MM.1S (cell line): Measurements from ENCODE around the gene ATP13A3.
"Not testable (repeated sequence)": the region's sequence is repeated elsewhere in the genome, so short reads cannot be mapped to it uniquely, and the experiment has no call there.

ENCODE experiments used
- DNase-seq: peaks from one replicate; pipeline ENCODE4 v3.0.0-alpha.2; 2015
- H2AFZ ChIP-seq: fragments of 300-600 bp; sonication (generic); 2 replicates; pipeline ENCODE4 v1.6.0; 2016; ENCODE audit warnings: antibody characterized with exemption, low read length
- H3F3A ChIP-seq: fragments of 300-600 bp; sonication (generic); 2 replicates; pipeline ENCODE4 v1.6.1; 2016; ENCODE audit warnings: mild to moderate bottlenecking, antibody characterized with exemption, low read length, moderate library complexity, mixed read lengths; ENCODE audit not compliant: insufficient read depth
- H3K27ac ChIP-seq: fragments of 300-600 bp; sonication (generic); 2 replicates; pipeline ENCODE4 v1.5.1; 2016; ENCODE audit warnings: mild to moderate bottlenecking, low read length
- H3K27me3 ChIP-seq: fragments of 300-600 bp; sonication (generic); replicated peaks from 2 replicates; pipeline ENCODE4 v1.6.0; 2016; ENCODE audit warnings: low read length; ENCODE audit not compliant: insufficient read depth
- H3K36me3 ChIP-seq: fragments of 300-600 bp; sonication (generic); replicated peaks from 2 replicates; pipeline ENCODE4 v1.6.1; 2016; ENCODE audit warnings: mild to moderate bottlenecking, low read length, mixed read lengths; ENCODE audit not compliant: insufficient read depth
- H3K4me1 ChIP-seq: fragments of 300-600 bp; sonication (generic); 2 replicates; pipeline ENCODE4 v1.6.1; 2016; ENCODE audit warnings: low read length, mixed read lengths
- H3K4me2 ChIP-seq: fragments of 300-600 bp; sonication (generic); 2 replicates; pipeline ENCODE4 v1.6.0; 2016; ENCODE audit warnings: low read depth, low read length
- H3K4me3 ChIP-seq: fragments of 300-600 bp; sonication (generic); 2 replicates; pipeline ENCODE4 v1.5.1; 2016; ENCODE audit warnings: low read length, mixed read lengths
- H3K79me2 ChIP-seq: fragments of 300-600 bp; sonication (generic); 2 replicates; pipeline ENCODE4 v1.6.1; 2016; ENCODE audit warnings: mixed run types, low read length, mixed read lengths
- H3K9ac ChIP-seq: fragments of 300-600 bp; sonication (generic); 2 replicates; pipeline ENCODE4 v1.6.1; 2016; ENCODE audit warnings: low read length, mixed read lengths
- H3K9me2 ChIP-seq: fragments of 300-600 bp; sonication (generic); replicated peaks from 2 replicates; pipeline ENCODE4 v1.6.1; 2016; ENCODE audit warnings: mild to moderate bottlenecking, low read length, mixed read lengths; ENCODE audit not compliant: insufficient read depth
- H3K9me3 ChIP-seq: fragments of 300-600 bp; sonication (generic); replicated peaks from 2 replicates; pipeline ENCODE4 v1.6.1; 2016; ENCODE audit warnings: mild to moderate bottlenecking, low read length, mixed read lengths; ENCODE audit not compliant: insufficient read depth
- H4K20me1 ChIP-seq: fragments of 300-600 bp; sonication (generic); 2 replicates; pipeline ENCODE4 v1.6.1; 2016; ENCODE audit warnings: mild to moderate bottlenecking, low read length, moderate library complexity, mixed read lengths; ENCODE audit not compliant: insufficient read depth
- CTCF ChIP-seq: fragments of 300-600 bp; sonication (generic); IDR thresholded peaks from 2 replicates; pipeline ENCODE4 v1.5.1; 2016; ENCODE audit warnings: antibody characterized with exemption, low read length, mixed read lengths
- EZH2 ChIP-seq: fragments of 300-600 bp; sonication (generic); optimal IDR thresholded peaks from 2 replicates; pipeline ENCODE3; 2017; ENCODE audit warnings: low read depth, mild to moderate bottlenecking, antibody characterized with exemption, low read length, mixed read lengths
- EZH2phosphoT487 ChIP-seq: fragments of 300-600 bp; sonication (generic); IDR thresholded peaks from 2 replicates; pipeline ENCODE4 v1.6.1; 2018; ENCODE audit warnings: antibody characterized with exemption, low read length

Gene ATP13A3

GRCh38 chr3:194504861-194505260 is 18.1 kb upstream of the ATP13A3 start:
- Histone ChIP-seq H3K9me2 (no peaks in the 10 kb centered on the region), H3K4me2 (no peak overlapping the region)
- no peak for TF ChIP-seq EZH2phosphoT487
- TF ChIP-seq EZH2, result no peak
- no peak for TF ChIP-seq CTCF

GRCh38 chr3:194504146-194504545 is 17.3 kb upstream of the ATP13A3 start:
- Histone ChIP-seq H3K4me2 (no peak overlapping the region), H3K9ac (no peak overlapping the region), H3F3A (no peaks in the 10 kb centered on the region), H3K4me3 (no peak overlapping the region), H3K27me3 (no peaks in the 10 kb centered on the region), H3K36me3 (no peaks in the 10 kb centered on the region), H3K9me2 (no peaks in the 10 kb centered on the region), H3K79me2 (no peaks in the 10 kb centered on the region), H3K27ac (no peak overlapping the region), H4K20me1 (no peaks in the 10 kb centered on the region), H3K9me3 (no peaks in the 10 kb centered on the region), H2AFZ (no peak overlapping the region), H3K4me1 (no peaks in the 10 kb centered on the region)
- DNase-seq, result no peak
- no peak for TF ChIP-seq CTCF

More at GRCh38 chr3:194504861-194505260, 18.1 kb upstream of the ATP13A3 start:
- H3K9ac ChIP-seq, result no peak overlapping the region
- H3K4me1 ChIP-seq, result no peaks in the 10 kb centered on the region
- no peaks in the 10 kb centered on the region for H3K79me2 ChIP-seq
- no peak for DNase-seq
- no peaks in the 10 kb centered on the region for H3K36me3 ChIP-seq
- H3K9me3 ChIP-seq, result no peaks in the 10 kb centered on the region
- no peak overlapping the region for H3K4me3 ChIP-seq
- no peaks in the 10 kb centered on the region for H3K27me3 ChIP-seq
- no peak overlapping the region for H3K27ac ChIP-seq
- H4K20me1 ChIP-seq, result no peaks in the 10 kb centered on the region
- no peaks in the 10 kb centered on the region for H3F3A ChIP-seq
- H2AFZ ChIP-seq, result no peak overlapping the region

- Histone ChIP-seq H3K9me2 (no peaks in the 10 kb centered on the region), H3F3A (no peaks in the 10 kb centered on the region), H3K36me3 (no peaks in the 10 kb centered on the region), H3K79me2 (no peaks in the 10 kb centered on the region), H4K20me1 (no peaks in the 10 kb centered on the region), H2AFZ (no peak overlapping the region), H3K9me3 (no peaks in the 10 kb centered on the region), H3K4me3 (no peak overlapping the region), H3K27ac (no peak overlapping the region), H3K27me3 (no peaks in the 10 kb centered on the region), H3K9ac (no peak overlapping the region), H3K4me2 (no peak overlapping the region), H3K4me1 (no peaks in the 10 kb centered on the region)
- DNase-seq, result no peak
- TF ChIP-seq EZH2phosphoT487 (no peak), CTCF (no peak), EZH2 (no peak)
Observed at GRCh38 chr3:194503081-194503531, 16.3 kb upstream of the ATP13A3 start.

- Histone ChIP-seq H3K27me3 (no peaks in the 10 kb centered on the region), H3K9me3 (no peaks in the 10 kb centered on the region), H3F3A (no peaks in the 10 kb centered on the region), H3K79me2 (no peaks in the 10 kb centered on the region), H3K9ac (no peak overlapping the region), H3K36me3 (no peaks in the 10 kb centered on the region), H3K27ac (no peak overlapping the region), H3K4me1 (no peaks in the 10 kb centered on the region), H4K20me1 (no peaks in the 10 kb centered on the region), H3K4me3 (no peak overlapping the region), H2AFZ (no peak overlapping the region), H3K4me2 (no peak overlapping the region), H3K9me2 (no peaks in the 10 kb centered on the region)
- TF ChIP-seq EZH2, result no peak
- no peak for DNase-seq
Observed at GRCh38 chr3:194500198-194500597, 13.4 kb upstream of the ATP13A3 start.

GRCh38 chr3:194499516-194499915 is 12.7 kb upstream of the ATP13A3 start:
- H4K20me1 ChIP-seq, DNase-seq, H3K9ac ChIP-seq, H3K36me3 ChIP-seq, H3F3A ChIP-seq, H3K27me3 ChIP-seq, H3K79me2 ChIP-seq, H2AFZ ChIP-seq, H3K9me2 ChIP-seq, H3K27ac ChIP-seq, H3K9me3 ChIP-seq, H3K4me3 ChIP-seq, H3K4me2 ChIP-seq, H3K4me1 ChIP-seq: not testable (repeated sequence)
